Small intestine (tissue), 16 donors: Measurements from ENCODE around the gene SNX30. TPM values are rescaled to one million over a fixed set of nuclear protein-coding genes. Genes with fewer than 3 reads are reported as not detected.

Experiments used
- DNase-seq, 2 donors: peaks; one replicate each; pipeline versions ENCODE4 v3.0.0 to v3.0.0-alpha.2; 2013
- FAIRE-seq: peaks from 2 replicates; lab custom pipeline; 2012; peaks lifted over from hg19 to GRCh38; lab: Jason Lieb, UNC
- H3K27ac ChIP-seq, 3 donors: one replicate each; pipeline ENCODE4 v1.5.1; 2013; ENCODE audit warnings: low read length in 2 of 3, mild to moderate bottlenecking in 2 of 3, control low read depth in 1 of 3, inconsistent platforms in 1 of 3, low read depth in 1 of 3, moderate library complexity in 1 of 3
- H3K27me3 ChIP-seq, 3 donors: one replicate each; pipeline ENCODE4 v1.6.1; 2013; ENCODE audit warnings: low read length in 3 of 3, inconsistent platforms in 1 of 3; ENCODE audit not compliant: control insufficient read depth in 3 of 3, insufficient read depth in 3 of 3
- H3K36me3 ChIP-seq, 3 donors: one replicate each; pipeline ENCODE4 v1.6.1; 2013; ENCODE audit warnings: low read length in 3 of 3, inconsistent platforms in 1 of 3, low read depth in 1 of 3, mild to moderate bottlenecking in 1 of 3, moderate library complexity in 1 of 3; ENCODE audit not compliant: control insufficient read depth in 3 of 3, insufficient read depth in 2 of 3
- H3K4me1 ChIP-seq, 3 donors: one replicate each; pipeline ENCODE4 v1.6.1; 2013; ENCODE audit warnings: low read length in 2 of 3, inconsistent platforms in 1 of 3, low read depth in 1 of 3, mild to moderate bottlenecking in 1 of 3, moderate library complexity in 1 of 3; ENCODE audit not compliant: control insufficient read depth in 3 of 3, insufficient read depth in 2 of 3
- H3K4me3 ChIP-seq, 3 donors: one replicate each; pipeline ENCODE4 v1.5.1; 2013; ENCODE audit warnings: low read length in 3 of 3, control low read depth in 1 of 3, inconsistent platforms in 1 of 3, low read depth in 1 of 3, mild to moderate bottlenecking in 1 of 3, moderate library complexity in 1 of 3
- H3K9me3 ChIP-seq, 2 donors: one replicate each; pipeline ENCODE4 v1.6.1; 2013; ENCODE audit warnings: low read depth in 1 of 2, low read length in 1 of 2; ENCODE audit not compliant: control insufficient read depth in 2 of 2, insufficient read depth in 1 of 2
- WGBS, 3 donors: extraction: QIAGEN DNeasy Blood & Tissue Kit; methylation state at CpG; one replicate each; pipeline ENCODE4 v1.1.7; 2013; 5-methylcytosine and 5-hydroxymethylcytosine counted together
- long read RNA-seq, 10 donors: transcript quantifications; one replicate each; lab custom pipeline, GENCODE V29; 2026
- polyA plus RNA-seq, 4 donors: library from polyadenylated mRNA; stranded (reverse) in 3 of 4; unstranded in 1 of 4; fragments of 200-250 nt in 3 of 4; fragments of 120-200 nt in 1 of 4; gene quantifications; one replicate each; pipeline versions ENCODE4 v1.2.1 to v1.2.3, GENCODE V29; 2013
- donor health status: healthy with polysubstance abuse.
- donor health status: control.
- donor health status: control.
- donor health status: Bipolar disorder and iron deficiency.
- donor health status: healthy.

SNX30 gene
- 10 to 100 TPM in 1 of 4 donors, 1 to 10 TPM in 3; 5.1 to 24.9 (median 6.8) TPM for polyA plus RNA-seq
- long read RNA-seq, donor 1, full-length matches to known transcripts = 3 of 9 reads
- long read RNA-seq, donor 1, partial matches to known transcripts = 6 of 9 reads
- long read RNA-seq, donor 1, other reads (novel, unspliced or antisense) = 0 of 9 reads
- long read RNA-seq, donor 2 = 0 reads
- long read RNA-seq, donor 3, full-length matches to known transcripts = 5 of 5 reads
- long read RNA-seq, donor 3, partial matches to known transcripts = 0 of 5 reads
- long read RNA-seq, donor 3, other reads (novel, unspliced or antisense) = 0 of 5 reads
- long read RNA-seq, donor 4 = 0 reads
- long read RNA-seq, donor 5 = 0 reads
- long read RNA-seq, donor 6, full-length matches to known transcripts = 1 of 1 reads
- long read RNA-seq, donor 6, partial matches to known transcripts = 0 of 1 reads
- long read RNA-seq, donor 6, other reads (novel, unspliced or antisense) = 0 of 1 reads
- long read RNA-seq, donor 7 = 0 reads
- long read RNA-seq, donor 8 = 0 reads
- long read RNA-seq, donor 9, partial matches to known transcripts = 7 of 7 reads
- long read RNA-seq, donor 9, other reads (novel, unspliced or antisense) = 0 of 7 reads
- long read RNA-seq, donor 10, full-length matches to known transcripts = 4 of 4 reads
- long read RNA-seq, donor 10, partial matches to known transcripts = 0 of 4 reads
- long read RNA-seq, donor 10, other reads (novel, unspliced or antisense) = 0 of 4 reads

- Histone ChIP-seq H3K4me1 (peaks cover 2 to 41% (median 12%) of the 10 kb centered on the region in 3 donors), H3K4me3 (peak within 1 kb of the TSS; percentile 87 to 91 (median 88)), H3K27ac (peak within 1 kb of the TSS; percentile 81 to 91 (median 87)), H3K9me3 (no peaks in the 10 kb centered on the region), H3K27me3 (no peaks in the 10 kb centered on the region), H3K36me3 (no peaks in the 10 kb centered on the region)
- FAIRE-seq (no peak), DNase-seq (peak; percentile 90 to 95)
- WGBS, 3 donors = 5 to 12% (median 9%) methylated on average over 23 to 49 of the region's 49 CpGs
Measured at GRCh38 chr9:112750016-112750763, at the start of gene SNX30. SNX30 (plus strand) TSS chr9:112750760; CDS start chr9:112751002, 242 bp downstream.

GRCh38 chr9:112703304-112703703 is 47.3 kb upstream of the SNX30 start:
- H3K27ac ChIP-seq = no peak overlapping the region
- FAIRE-seq (no peak), DNase-seq (no peak)
- peaks cover 0 to 3% (median 0%) of the 10 kb centered on the region in 3 donors for H3K4me1 ChIP-seq
- 92 to 96% (median 93%) methylated on average over 2 of the region's 2 CpGs for WGBS, 3 donors
- H3K36me3 ChIP-seq = peaks cover 0 to 17% (median 1%) of the 10 kb centered on the region in 3 donors
- H3K27me3 ChIP-seq = no peaks in the 10 kb centered on the region
- no peaks in the 10 kb centered on the region for H3K9me3 ChIP-seq
- H3K4me3 ChIP-seq = no peak overlapping the region

GRCh38 chr9:112705768-112706427 is 44.7 kb upstream of the SNX30 start:
- DNase-seq (peak; percentile 62 to 74), FAIRE-seq (no peak)
- Histone ChIP-seq H3K27ac (no peak overlapping the region), H3K9me3 (no peaks in the 10 kb centered on the region), H3K27me3 (no peaks in the 10 kb centered on the region), H3K4me3 (no peak overlapping the region), H3K36me3 (peaks cover 0 to 14% (median 3%) of the 10 kb centered on the region in 3 donors), H3K4me1 (no peaks in the 10 kb centered on the region)
- WGBS, 3 donors = 35 to 45% (median 45%) methylated on average over 6 of the region's 6 CpGs

GRCh38 chr9:112711050-112711689 is 39.4 kb upstream of the SNX30 start:
- Histone ChIP-seq H3K4me3 (no peak overlapping the region), H3K4me1 (no peaks in the 10 kb centered on the region), H3K9me3 (peaks cover 0 to 3% of the 10 kb centered on the region in 2 donors), H3K27ac (no peak overlapping the region), H3K36me3 (peaks cover 3 to 8% (median 5%) of the 10 kb centered on the region in 3 donors), H3K27me3 (no peaks in the 10 kb centered on the region)
- no peak for FAIRE-seq
- DNase-seq = peak; percentile 29 to 30
- WGBS, 3 donors = 74 to 79% (median 77%) methylated on average over 7 of the region's 7 CpGs

GRCh38 chr9:112712678-112713077 is 37.9 kb upstream of the SNX30 start:
- FAIRE-seq = no peak
- peaks cover 3 to 8% (median 5%) of the 10 kb centered on the region in 3 donors for H3K36me3 ChIP-seq

GRCh38 chr9:112717661-112718331 is 32.8 kb upstream of the SNX30 start, which contains the start of gene INIP:
INIP (minus strand) TSS chr9:112718117; CDS start chr9:112716485, 1,632 bp downstream.
- 0 to 1% (median 0%) methylated on average over 46 to 51 of the region's 51 CpGs for WGBS, 3 donors
- H3K9me3 ChIP-seq = peaks cover 0 to 1% of the 10 kb centered on the region in 2 donors
- H3K27me3 ChIP-seq = no peaks in the 10 kb centered on the region
- FAIRE-seq (no peak), DNase-seq (peak; percentile 98 to 99)
- peak within 1 kb of the TSS; percentile 84 to 94 (median 91) for H3K27ac ChIP-seq
- H3K36me3 ChIP-seq = peaks cover 0 to 5% (median 0%) of the 10 kb centered on the region in 3 donors
- H3K4me3 ChIP-seq = peak within 1 kb of the TSS; percentile 45 to 91 (median 78)
- peaks cover 0 to 10% (median 4%) of the 10 kb centered on the region in 3 donors for H3K4me1 ChIP-seq

More at GRCh38 chr9:112712678-112713077, 37.9 kb upstream of the SNX30 start:
- Histone ChIP-seq H3K9me3 (peaks cover 0 to 3% of the 10 kb centered on the region in 2 donors), H3K27ac (no peak overlapping the region), H3K4me3 (no peak overlapping the region), H3K27me3 (no peaks in the 10 kb centered on the region), H3K4me1 (peaks cover 0 to 4% (median 0%) of the 10 kb centered on the region in 3 donors)
- WGBS, 3 donors = 94 to 97% (median 95%) methylated on average over 3 of the region's 3 CpGs
- DNase-seq = no peak

GRCh38 chr9:112719241-112719691 is 31.3 kb upstream of the SNX30 start:
- Histone ChIP-seq H3K27me3 (no peaks in the 10 kb centered on the region), H3K4me3 (no peak overlapping the region), H3K4me1 (peaks cover 0 to 10% (median 4%) of the 10 kb centered on the region in 3 donors), H3K27ac (peak overlapping the region in 2 of 3 donors; percentile 0 to 41), H3K9me3 (no peaks in the 10 kb centered on the region), H3K36me3 (no peaks in the 10 kb centered on the region)
- WGBS, 3 donors = 83 to 90% (median 88%) methylated on average over 1 of the region's 1 CpG
- FAIRE-seq (no peak), DNase-seq (no peak)
